Measurements from ENCODE around the gene RBM22. TPM values are rescaled to one million over a fixed set of nuclear protein-coding genes. Genes with fewer than 3 reads are reported as not detected.

Gene RBM22
- total RNA-seq, 5 donors from 2014 or later (not counting 1 experiment from before 2014, with no cell fraction given) = 73.3 to 98.8 (median 82.3) TPM

DNA sequence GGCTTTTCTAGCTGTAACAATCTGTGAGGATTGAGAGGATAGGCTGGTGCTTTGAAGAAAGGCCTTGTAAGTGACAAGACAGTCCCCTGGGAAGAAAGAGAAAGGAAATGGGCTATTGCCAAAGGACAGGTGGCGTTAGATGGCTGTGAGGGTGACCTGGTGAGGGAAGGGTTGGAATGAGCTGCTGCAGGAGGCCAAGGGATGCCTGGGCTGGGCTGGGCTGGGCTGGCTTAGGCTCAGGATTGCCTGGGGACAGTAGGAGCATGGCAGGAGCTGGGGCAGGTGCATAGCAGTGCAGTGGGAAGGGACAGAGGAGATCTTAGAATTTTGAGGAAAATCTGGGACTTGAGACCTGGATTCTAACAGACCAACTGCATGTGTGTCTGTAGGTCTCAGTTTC, 49.5 kb downstream of the RBM22 start:
- peaks cover 0 to 3% (median 3%) of the 10 kb centered on the region in 3 donors for H3K4me1 Mint-ChIP-seq
- peaks cover 0 to 3% of the 10 kb centered on the region in 2 donors for H3K27me3 Mint-ChIP-seq
- Histone ChIP-seq H3K4me1 (ENCODE audit: control insufficient read depth in 1 of 2, extremely low read depth in 1 of 2, insufficient read depth in 2 of 2, low read length in 2 of 2) (peaks cover 0 to 5% of the 10 kb centered on the region in 2 experiments), H3K36me3 (ENCODE audit: control insufficient read depth in 2 of 2, extremely low read depth in 1 of 2, insufficient read depth in 1 of 2, low read length in 1 of 2) (no peaks in the 10 kb centered on the region), H3K27ac (ENCODE audit: low read length) (no peak overlapping the region), H3K27me3 (replicated peaks in 1 of 2; ENCODE audit: control insufficient read depth in 2 of 2, extremely low read depth in 1 of 2, insufficient read depth in 2 of 2, low read length in 1 of 2) (no peaks in the 10 kb centered on the region), H3K9me3 (no peaks in the 10 kb centered on the region), H3K4me3 (ENCODE audit: control insufficient read depth in 1 of 2, extremely low read depth in 1 of 2, low read length in 1 of 2) (no peak overlapping the region)
- no peak for DNase-seq
- no peaks in the 10 kb centered on the region for H3K36me3 Mint-ChIP-seq
- H3K27ac Mint-ChIP-seq = no peak overlapping the region
- ChIA-PET POLR2A (no interaction called here), CTCF (interaction anchor here in 1 of 2 donors (0.7 kb wide), 1 partner anchor 151 kb away, joined by 3 read pairs; no protein-coding TSS in a partner anchor)
- H3K4me3 Mint-ChIP-seq = no peak overlapping the region
- 43% methylated on average over 1 of the region's 1 CpG for WGBS (ENCODE audit: insufficient coverage)
- no peak for ATAC-seq (replicated peaks in 1 of 4)
- no peaks in the 10 kb centered on the region for H3K9me3 Mint-ChIP-seq

DNA sequence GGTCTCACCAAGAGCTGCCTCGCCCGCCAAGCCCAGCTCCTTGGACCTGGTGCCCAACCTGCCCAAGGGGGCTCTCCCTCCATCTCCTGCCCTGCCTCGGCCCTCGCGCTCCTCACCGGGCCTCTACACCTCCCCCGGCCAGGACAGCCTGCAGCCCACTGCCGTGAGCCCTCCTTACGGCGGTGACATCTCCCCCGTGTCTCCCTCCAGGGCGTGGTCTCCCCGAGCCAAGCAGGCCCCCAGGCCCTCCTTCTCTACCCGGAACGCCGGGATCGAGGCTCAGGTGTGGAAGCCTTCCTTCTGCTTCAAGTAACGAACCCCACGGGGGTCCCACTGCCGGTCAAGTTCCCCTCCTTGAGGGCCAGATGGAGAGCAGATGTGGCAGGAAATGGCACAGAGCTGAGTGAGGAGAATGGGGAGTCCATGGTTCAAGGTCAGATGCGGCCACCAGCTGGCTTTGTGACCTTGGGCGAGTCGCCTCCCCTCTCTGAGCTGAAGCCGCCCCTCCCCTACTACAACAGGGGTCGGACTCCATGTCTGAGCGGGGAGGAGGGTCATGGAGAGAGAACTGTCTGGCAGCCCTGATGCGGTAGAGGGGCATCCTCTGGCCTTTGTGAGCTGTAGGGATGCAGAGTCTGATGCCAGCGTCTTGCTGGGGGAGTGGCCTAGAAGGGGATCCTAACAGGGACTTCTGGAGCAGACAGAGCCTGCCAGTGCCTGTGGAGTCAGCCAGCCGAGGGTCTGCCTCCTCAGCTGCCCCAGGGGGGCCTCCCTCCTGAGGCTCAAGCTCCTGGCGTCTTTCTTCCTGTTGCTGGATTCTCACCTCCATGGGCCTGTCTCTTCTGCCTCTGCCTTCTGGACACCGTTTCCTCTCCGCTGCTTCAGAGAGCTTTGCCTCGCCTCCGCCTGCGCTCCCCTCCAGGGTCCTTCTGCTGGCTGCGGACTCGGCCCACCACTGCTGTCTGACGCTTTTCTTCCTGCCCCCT, 50.5 kb downstream of the RBM22 start:
- Histone ChIP-seq H3K4me1 (ENCODE audit: control insufficient read depth in 1 of 2, extremely low read depth in 1 of 2, insufficient read depth in 2 of 2, low read length in 2 of 2) (no peaks in the 10 kb centered on the region), H3K4me3 (ENCODE audit: control insufficient read depth in 1 of 2, extremely low read depth in 1 of 2, low read length in 1 of 2) (no peak overlapping the region), H3K27me3 (replicated peaks in 1 of 2; ENCODE audit: control insufficient read depth in 2 of 2, extremely low read depth in 1 of 2, insufficient read depth in 2 of 2, low read length in 1 of 2) (no peaks in the 10 kb centered on the region), H3K27ac (ENCODE audit: low read length) (no peak overlapping the region), H3K36me3 (ENCODE audit: control insufficient read depth in 2 of 2, extremely low read depth in 1 of 2, insufficient read depth in 1 of 2, low read length in 1 of 2) (no peaks in the 10 kb centered on the region), H3K9me3 (no peaks in the 10 kb centered on the region)
- ATAC-seq (replicated peaks in 1 of 4) (no peak), DNase-seq (no peak)
- ChIA-PET POLR2A (no interaction called here), CTCF (interaction anchor here in 1 of 2 donors (0.7 kb wide), 1 partner anchor 153 kb away, joined by 3 read pairs; no protein-coding TSS in a partner anchor)
- Mint-ChIP-seq H3K27ac (no peak overlapping the region), H3K4me1 (no peaks in the 10 kb centered on the region), H3K36me3 (no peaks in the 10 kb centered on the region), H3K27me3 (peaks cover 0 to 3% of the 10 kb centered on the region in 2 donors), H3K9me3 (no peaks in the 10 kb centered on the region), H3K4me3 (no peak overlapping the region)
- 85% methylated on average over 24 of the region's 38 CpGs for WGBS (ENCODE audit: insufficient coverage)

DNA sequence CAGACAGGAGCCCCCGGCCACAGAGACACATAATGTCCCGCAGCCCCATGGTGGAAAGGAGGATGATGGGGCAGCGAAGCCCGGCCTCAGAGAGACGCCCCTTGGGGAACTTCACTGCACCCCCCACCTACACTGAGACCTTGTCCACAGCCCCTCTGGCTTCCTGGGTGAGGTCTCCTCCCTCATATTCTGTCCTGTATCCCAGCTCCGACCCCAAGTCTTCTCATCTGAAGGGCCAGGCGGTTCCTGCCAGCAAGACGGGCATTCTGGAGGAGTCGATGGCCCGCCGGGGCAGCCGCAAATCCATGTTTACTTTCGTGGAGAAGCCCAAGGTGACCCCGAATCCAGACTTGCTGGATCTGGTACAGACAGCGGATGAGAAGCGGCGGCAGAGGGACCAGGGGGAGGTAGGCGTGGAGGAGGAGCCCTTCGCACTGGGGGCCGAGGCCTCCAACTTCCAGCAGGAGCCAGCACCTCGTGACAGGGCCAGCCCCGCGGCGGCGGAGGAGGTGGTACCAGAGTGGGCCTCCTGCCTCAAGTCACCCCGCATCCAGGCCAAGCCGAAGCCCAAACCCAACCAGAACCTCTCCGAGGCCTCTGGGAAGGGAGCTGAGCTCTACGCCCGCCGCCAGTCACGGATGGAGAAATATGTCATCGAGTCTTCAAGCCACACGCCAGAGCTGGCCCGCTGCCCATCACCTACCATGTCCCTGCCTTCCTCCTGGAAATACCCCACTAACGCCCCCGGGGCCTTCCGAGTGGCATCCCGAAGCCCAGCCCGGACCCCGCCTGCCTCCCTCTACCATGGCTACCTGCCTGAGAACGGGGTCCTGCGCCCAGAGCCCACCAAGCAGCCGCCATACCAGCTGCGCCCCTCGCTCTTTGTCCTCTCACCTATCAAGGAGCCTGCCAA, 51.5 kb downstream of the RBM22 start:
- no peaks in the 10 kb centered on the region for H3K36me3 ChIP-seq (ENCODE audit: control insufficient read depth in 2 of 2, extremely low read depth in 1 of 2, insufficient read depth in 1 of 2, low read length in 1 of 2)
- Mint-ChIP-seq H3K36me3 (no peaks in the 10 kb centered on the region), H3K9me3 (no peaks in the 10 kb centered on the region), H3K4me1 (no peaks in the 10 kb centered on the region), H3K4me3 (no peak overlapping the region), H3K27me3 (peaks cover 0 to 3% of the 10 kb centered on the region in 2 donors), H3K27ac (no peak overlapping the region)
- ATAC-seq (replicated peaks in 1 of 4) (no peak), DNase-seq (no peak)
- WGBS (ENCODE audit: insufficient coverage) = 92% methylated on average over 33 of the region's 46 CpGs
- ChIA-PET POLR2A (no interaction called here), CTCF (no interaction called here)
- H3K9me3 ChIP-seq = no peaks in the 10 kb centered on the region
- H3K4me3 ChIP-seq (ENCODE audit: control insufficient read depth in 1 of 2, extremely low read depth in 1 of 2, low read length in 1 of 2) = no peak overlapping the region
- peaks cover 0 to 7% of the 10 kb centered on the region in 2 experiments for H3K27me3 ChIP-seq (replicated peaks in 1 of 2; ENCODE audit: control insufficient read depth in 2 of 2, extremely low read depth in 1 of 2, insufficient read depth in 2 of 2, low read length in 1 of 2)
- H3K4me1 ChIP-seq (ENCODE audit: control insufficient read depth in 1 of 2, extremely low read depth in 1 of 2, insufficient read depth in 2 of 2, low read length in 2 of 2) = no peaks in the 10 kb centered on the region
- H3K27ac ChIP-seq (ENCODE audit: low read length) = no peak overlapping the region

DNA sequence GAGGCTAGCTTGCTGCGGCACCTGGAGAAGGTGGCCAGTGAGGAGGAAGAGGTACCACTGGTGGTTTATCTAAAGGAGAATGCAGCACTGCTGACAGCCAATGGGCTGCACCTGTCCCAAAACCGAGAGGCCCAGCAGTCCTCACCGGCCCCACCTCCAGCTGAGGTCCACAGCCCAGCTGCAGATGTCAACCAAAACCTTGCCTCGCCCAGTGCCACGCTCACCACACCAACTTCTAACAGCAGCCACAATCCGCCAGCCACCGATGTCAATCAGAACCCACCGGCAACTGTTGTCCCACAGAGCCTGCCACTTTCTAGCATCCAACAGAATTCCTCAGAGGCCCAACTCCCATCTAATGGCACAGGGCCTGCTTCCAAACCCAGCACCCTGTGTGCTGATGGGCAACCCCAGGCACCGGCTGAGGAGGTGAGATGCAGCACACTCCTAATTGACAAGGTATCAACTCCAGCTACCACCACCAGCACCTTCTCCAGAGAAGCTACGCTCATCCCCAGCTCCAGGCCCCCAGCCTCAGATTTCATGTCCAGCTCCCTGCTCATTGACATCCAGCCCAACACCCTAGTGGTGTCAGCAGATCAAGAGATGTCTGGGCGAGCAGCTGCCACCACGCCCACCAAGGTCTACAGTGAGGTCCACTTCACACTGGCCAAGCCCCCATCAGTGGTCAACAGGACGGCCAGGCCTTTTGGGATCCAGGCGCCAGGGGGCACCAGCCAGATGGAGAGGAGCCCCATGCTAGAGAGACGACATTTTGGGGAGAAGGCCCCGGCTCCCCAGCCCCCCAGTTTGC, 52.4 kb downstream of the RBM22 start:
- POLR2A ChIA-PET = no interaction called here
- H3K36me3 ChIP-seq (ENCODE audit: control insufficient read depth in 2 of 2, extremely low read depth in 1 of 2, insufficient read depth in 1 of 2, low read length in 1 of 2) = no peaks in the 10 kb centered on the region
- peaks cover 0 to 3% of the 10 kb centered on the region in 2 donors for H3K27me3 Mint-ChIP-seq
- no peaks in the 10 kb centered on the region for H3K4me1 ChIP-seq (ENCODE audit: control insufficient read depth in 1 of 2, extremely low read depth in 1 of 2, insufficient read depth in 2 of 2, low read length in 2 of 2)
- no peak overlapping the region for H3K27ac ChIP-seq (ENCODE audit: low read length)
- H3K9me3 Mint-ChIP-seq = no peaks in the 10 kb centered on the region
- no peak overlapping the region for H3K4me3 Mint-ChIP-seq
- no peak overlapping the region for H3K27ac Mint-ChIP-seq
- H3K9me3 ChIP-seq = no peaks in the 10 kb centered on the region
- no peak overlapping the region for H3K4me3 ChIP-seq (ENCODE audit: control insufficient read depth in 1 of 2, extremely low read depth in 1 of 2, low read length in 1 of 2)
- CTCF ChIA-PET = no interaction called here
- H3K27me3 ChIP-seq (replicated peaks in 1 of 2; ENCODE audit: control insufficient read depth in 2 of 2, extremely low read depth in 1 of 2, insufficient read depth in 2 of 2, low read length in 1 of 2) = peaks cover 0 to 7% of the 10 kb centered on the region in 2 experiments
- DNase-seq (no peak), ATAC-seq (replicated peaks in 1 of 4) (no peak)
- H3K36me3 Mint-ChIP-seq = no peaks in the 10 kb centered on the region
- no peaks in the 10 kb centered on the region for H3K4me1 Mint-ChIP-seq
- WGBS (ENCODE audit: insufficient coverage) = 82% methylated on average over 16 of the region's 16 CpGs

DNA sequence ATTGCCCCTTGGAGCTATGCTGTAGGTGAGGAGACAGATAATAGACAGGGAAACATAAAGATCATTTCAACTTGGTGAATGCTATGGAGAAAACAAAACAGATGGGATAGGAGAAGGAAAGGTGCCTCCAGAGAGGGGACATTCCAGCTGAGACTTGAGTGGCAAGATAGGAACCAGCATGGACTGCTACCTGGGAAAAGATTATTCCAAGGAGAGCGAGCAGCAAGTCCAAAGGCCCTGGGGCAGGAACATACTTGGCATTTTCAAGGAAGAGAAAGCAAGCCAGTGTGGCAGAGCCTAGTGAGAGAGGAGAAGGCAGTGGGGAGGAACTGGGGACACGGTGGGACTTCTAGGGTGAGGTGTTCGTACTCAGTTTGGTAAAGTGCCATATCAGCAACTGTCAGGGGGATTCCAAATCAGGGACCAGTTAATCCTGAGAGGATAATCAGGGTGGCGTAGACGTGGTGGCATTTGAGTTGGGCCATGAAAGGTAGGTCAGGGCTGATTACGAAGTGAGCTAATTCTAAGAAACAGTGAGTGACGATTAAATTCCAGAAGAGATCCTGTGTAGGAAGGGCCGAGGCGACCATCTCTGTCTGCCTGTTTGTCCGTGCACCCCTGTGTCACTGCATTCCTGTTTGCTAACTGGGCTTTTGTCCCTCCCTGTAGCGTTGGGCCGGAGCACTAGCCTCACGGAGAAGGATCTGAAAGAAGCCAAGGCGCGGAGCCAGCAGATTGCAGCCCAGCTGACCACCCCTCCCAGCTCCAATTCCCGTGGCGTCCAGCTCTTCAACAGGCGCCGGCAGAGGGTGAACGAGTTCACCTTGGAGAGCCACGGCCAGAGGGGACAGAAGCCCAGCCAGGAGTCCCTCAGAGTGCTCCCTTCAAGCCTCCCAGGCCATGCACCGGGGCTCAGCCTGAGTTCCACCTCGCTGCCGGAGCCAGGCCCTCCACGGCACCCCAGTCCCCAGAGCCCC, 53.3 kb downstream of the RBM22 start:
- 84% methylated on average over 22 of the region's 25 CpGs for WGBS (ENCODE audit: insufficient coverage)
- H3K27me3 Mint-ChIP-seq = peaks cover 0 to 3% of the 10 kb centered on the region in 2 donors
- H3K36me3 Mint-ChIP-seq = no peaks in the 10 kb centered on the region
- no peaks in the 10 kb centered on the region for H3K4me1 ChIP-seq (ENCODE audit: control insufficient read depth in 1 of 2, extremely low read depth in 1 of 2, insufficient read depth in 2 of 2, low read length in 2 of 2)
- H3K4me1 Mint-ChIP-seq = no peaks in the 10 kb centered on the region
- ChIA-PET CTCF (interaction anchor here in 1 of 2 donors (0.6 kb wide), 1 partner anchor 790 kb away, joined by 5 read pairs; no protein-coding TSS in a partner anchor), POLR2A (no interaction called here)
- H3K4me3 Mint-ChIP-seq = no peak overlapping the region
- no peaks in the 10 kb centered on the region for H3K9me3 ChIP-seq
- DNase-seq (no peak), ATAC-seq (replicated peaks in 1 of 4) (no peak)
- H3K4me3 ChIP-seq (ENCODE audit: control insufficient read depth in 1 of 2, extremely low read depth in 1 of 2, low read length in 1 of 2) = no peak overlapping the region
- H3K9me3 Mint-ChIP-seq = no peaks in the 10 kb centered on the region
- peaks cover 0 to 7% of the 10 kb centered on the region in 2 experiments for H3K27me3 ChIP-seq (replicated peaks in 1 of 2; ENCODE audit: control insufficient read depth in 2 of 2, extremely low read depth in 1 of 2, insufficient read depth in 2 of 2, low read length in 1 of 2)
- no peak overlapping the region for H3K27ac ChIP-seq (ENCODE audit: low read length)
- H3K27ac Mint-ChIP-seq = no peak overlapping the region
- no peaks in the 10 kb centered on the region for H3K36me3 ChIP-seq (ENCODE audit: control insufficient read depth in 2 of 2, extremely low read depth in 1 of 2, insufficient read depth in 1 of 2, low read length in 1 of 2)
